Type B pancreatic cell (in vitro differentiated cells): ENCODE measurements around the gene RAPGEF5. TPM values are rescaled to one million over a fixed set of nuclear protein-coding genes. Genes with fewer than 3 reads are reported as not detected.

Experiments
- DNase-seq: peaks from one replicate; pipeline ENCODE4 v3.0.0; 2021; ENCODE audit warnings: mixed read lengths; ENCODE audit not compliant: unreplicated experiment; ENCODE audit errors: extremely low spot score
- H3K27ac Mint-ChIP-seq: 2 replicates; pipeline ENCODE4 v1.8.0; 2021; ENCODE audit warnings: mild to moderate bottlenecking, mixed read lengths
- H3K27me3 Mint-ChIP-seq: 2 replicates; pipeline ENCODE4 v1.8.0; 2021; ENCODE audit warnings: mixed read lengths
- H3K36me3 Mint-ChIP-seq: 2 replicates; pipeline ENCODE4 v1.8.0; 2021; ENCODE audit warnings: mixed read lengths
- H3K4me1 Mint-ChIP-seq: one replicate; pipeline ENCODE4 v1.8.0; 2021; ENCODE audit warnings: mixed read lengths; ENCODE audit not compliant: unreplicated experiment
- H3K4me3 Mint-ChIP-seq: 2 replicates; pipeline ENCODE4 v1.8.0; 2021; ENCODE audit warnings: mild to moderate bottlenecking, mixed read lengths
- H3K9me3 Mint-ChIP-seq: 2 replicates; pipeline ENCODE4 v1.8.0; 2021; ENCODE audit warnings: mixed read lengths
- CTCF ChIP-seq: fragments of 200-600 bp; sonication (generic); conservative IDR thresholded peaks from 2 replicates; pipeline ENCODE4 v1.5.0; 2021; ENCODE audit warnings: antibody characterized with exemption, mild to moderate bottlenecking
- total RNA-seq: library from RNA; stranded (reverse); gene quantifications from 2 replicates; pipeline ENCODE4 v1.2.1, GENCODE V29; 2021; ENCODE audit warnings: low replicate concordance

RAPGEF5 gene
- total RNA-seq, 1 donor from 2014 or later = 13.3 TPM

- H3K4me3 Mint-ChIP-seq = no peak overlapping the region
- DNase-seq = no peak
- H3K4me1 Mint-ChIP-seq = peaks cover 4% of the 10 kb centered on the region
- no peaks in the 10 kb centered on the region for H3K36me3 Mint-ChIP-seq
- TF ChIP-seq CTCF = no peak
- H3K9me3 Mint-ChIP-seq = no peaks in the 10 kb centered on the region
- no peak overlapping the region for H3K27ac Mint-ChIP-seq
- no peaks in the 10 kb centered on the region for H3K27me3 Mint-ChIP-seq
These were observed 56.1 kb downstream of the RAPGEF5 start for GRCh38 chr7:22300839-22301238.

GRCh38 chr7:22296916-22297315, 60.0 kb downstream of the RAPGEF5 start:
- no peaks in the 10 kb centered on the region for H3K27me3 Mint-ChIP-seq

GRCh38 chr7:22296265-22296566, 60.7 kb downstream of the RAPGEF5 start:
- no peak for DNase-seq
- no peaks in the 10 kb centered on the region for H3K9me3 Mint-ChIP-seq
- no peak for TF ChIP-seq CTCF
- H3K36me3 Mint-ChIP-seq = no peaks in the 10 kb centered on the region
- H3K4me1 Mint-ChIP-seq = peaks cover 6% of the 10 kb centered on the region
- no peak overlapping the region for H3K27ac Mint-ChIP-seq
- H3K27me3 Mint-ChIP-seq = no peaks in the 10 kb centered on the region
- H3K4me3 Mint-ChIP-seq = no peak overlapping the region

More at GRCh38 chr7:22296916-22297315, 60.0 kb downstream of the RAPGEF5 start:
- H3K36me3 Mint-ChIP-seq = no peaks in the 10 kb centered on the region
- no peak for TF ChIP-seq CTCF
- H3K9me3 Mint-ChIP-seq = no peaks in the 10 kb centered on the region
- peaks cover 6% of the 10 kb centered on the region for H3K4me1 Mint-ChIP-seq
- no peak overlapping the region for H3K4me3 Mint-ChIP-seq
- DNase-seq = no peak
- H3K27ac Mint-ChIP-seq = no peak overlapping the region

- TF ChIP-seq CTCF = peak; percentile 55
- Mint-ChIP-seq H3K9me3 (no peaks in the 10 kb centered on the region), H3K36me3 (no peaks in the 10 kb centered on the region), H3K27me3 (no peaks in the 10 kb centered on the region), H3K4me3 (no peak overlapping the region), H3K27ac (no peak overlapping the region), H3K4me1 (peaks cover 6% of the 10 kb centered on the region)
- no peak for DNase-seq
These were observed 61.3 kb downstream of the RAPGEF5 start for GRCh38 chr7:22295402-22296264.

- Mint-ChIP-seq H3K36me3 (no peaks in the 10 kb centered on the region), H3K27ac (no peak overlapping the region), H3K4me3 (no peak overlapping the region), H3K9me3 (no peaks in the 10 kb centered on the region), H3K27me3 (no peaks in the 10 kb centered on the region), H3K4me1 (peaks cover 6% of the 10 kb centered on the region)
- TF ChIP-seq CTCF = no peak
- DNase-seq = no peak
These were observed 64.4 kb downstream of the RAPGEF5 start for GRCh38 chr7:22292531-22292930.
